Retinal pigment epithelial cell (primary cell): ENCODE measurements around the gene AMBRA1.

Experiments used
- DNase-seq: peaks from one replicate; pipeline ENCODE4 v3.0.0-alpha.2; 2010; ENCODE audit warnings: low read depth
- H3K4me3 ChIP-seq: 2 replicates; pipeline ENCODE4 v1.5.1; 2011; ENCODE audit warnings: mild to moderate bottlenecking, low read length, control low read depth, moderate library complexity
- TF ChIP-seq, protein P1 (sequence below): conservative IDR thresholded peaks from 2 replicates; pipeline ENCODE4 v1.5.1; 2011; ENCODE audit warnings: low read depth, low read length, control low read depth, inconsistent platforms

AMBRA1 gene

DNA sequence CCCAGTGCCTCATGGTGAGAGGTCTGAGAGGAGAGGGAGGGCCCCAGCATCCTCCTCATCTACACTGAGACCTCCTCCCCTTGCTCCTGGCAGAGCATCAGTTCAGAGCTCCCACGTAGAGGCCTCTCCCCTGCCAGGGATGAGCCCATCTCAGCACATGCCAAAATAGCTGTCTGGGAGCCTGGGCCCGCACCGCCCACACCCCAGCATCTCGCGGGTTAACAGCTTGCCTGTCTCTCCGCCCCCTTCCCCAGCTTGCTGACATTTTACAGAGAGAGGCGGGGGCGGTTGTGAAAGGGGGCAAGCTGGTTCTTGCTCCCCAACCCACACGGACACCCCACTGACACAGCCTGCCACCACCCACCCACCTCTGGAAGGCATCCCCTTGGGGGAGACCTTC is 240.1 kb downstream of the AMBRA1 start:
- TF ChIP-seq, protein P1, sequence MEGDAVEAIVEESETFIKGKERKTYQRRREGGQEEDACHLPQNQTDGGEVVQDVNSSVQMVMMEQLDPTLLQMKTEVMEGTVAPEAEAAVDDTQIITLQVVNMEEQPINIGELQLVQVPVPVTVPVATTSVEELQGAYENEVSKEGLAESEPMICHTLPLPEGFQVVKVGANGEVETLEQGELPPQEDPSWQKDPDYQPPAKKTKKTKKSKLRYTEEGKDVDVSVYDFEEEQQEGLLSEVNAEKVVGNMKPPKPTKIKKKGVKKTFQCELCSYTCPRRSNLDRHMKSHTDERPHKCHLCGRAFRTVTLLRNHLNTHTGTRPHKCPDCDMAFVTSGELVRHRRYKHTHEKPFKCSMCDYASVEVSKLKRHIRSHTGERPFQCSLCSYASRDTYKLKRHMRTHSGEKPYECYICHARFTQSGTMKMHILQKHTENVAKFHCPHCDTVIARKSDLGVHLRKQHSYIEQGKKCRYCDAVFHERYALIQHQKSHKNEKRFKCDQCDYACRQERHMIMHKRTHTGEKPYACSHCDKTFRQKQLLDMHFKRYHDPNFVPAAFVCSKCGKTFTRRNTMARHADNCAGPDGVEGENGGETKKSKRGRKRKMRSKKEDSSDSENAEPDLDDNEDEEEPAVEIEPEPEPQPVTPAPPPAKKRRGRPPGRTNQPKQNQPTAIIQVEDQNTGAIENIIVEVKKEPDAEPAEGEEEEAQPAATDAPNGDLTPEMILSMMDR, result no peak
- H3K4me3 ChIP-seq, result no peak overlapping the region
- no peak for DNase-seq

GRCh38 chr11:46352063-46352841 is 241.6 kb downstream of the AMBRA1 start:
- DNase-seq, result no peak
- TF ChIP-seq, protein P1, result peak; percentile 89
- no peak overlapping the region for H3K4me3 ChIP-seq

- H3K4me3 ChIP-seq, result no peak overlapping the region
- DNase-seq, result no peak
- TF ChIP-seq, protein P1, result no peak
Measured at GRCh38 chr11:46351606-46352005, 242.2 kb downstream of the AMBRA1 start.

DNA sequence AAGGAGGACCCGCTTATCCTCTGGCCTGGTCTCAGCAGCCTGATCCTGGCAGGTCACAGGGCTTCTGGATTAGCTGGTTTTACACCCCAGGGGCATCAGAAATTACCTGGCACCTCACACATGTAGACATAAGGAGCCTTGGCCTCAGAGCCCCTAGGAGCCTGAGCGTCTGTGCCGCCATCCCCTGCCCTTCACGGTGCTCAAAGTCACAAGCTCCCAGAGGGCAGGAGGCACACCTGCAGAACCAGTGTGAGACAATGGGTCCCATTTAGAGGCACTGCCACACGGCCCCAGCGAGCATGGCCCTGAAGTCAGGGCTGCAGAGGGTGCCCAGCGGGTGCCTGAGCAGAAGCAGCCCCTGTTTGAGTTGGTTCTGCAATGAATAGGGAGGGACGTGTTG is 242.7 kb downstream of the AMBRA1 start:
- no peak overlapping the region for H3K4me3 ChIP-seq
- DNase-seq, result no peak
- TF ChIP-seq, protein P1, result no peak

GRCh38 chr11:46350695-46351094 is 243.1 kb downstream of the AMBRA1 start:
- TF ChIP-seq, protein P1, result no peak
- H3K4me3 ChIP-seq, result no peak overlapping the region
- DNase-seq, result no peak

- no peak for DNase-seq
- peak overlapping the region; percentile 81 for H3K4me3 ChIP-seq
Measured at GRCh38 chr11:46348566-46349401, 245.0 kb downstream of the AMBRA1 start.

More at GRCh38 chr11:46348566-46349401, 245.0 kb downstream of the AMBRA1 start:
- TF ChIP-seq, protein P1, result no peak
